ENCODE results near the gene CENATAC. TPM values are rescaled to one million over a fixed set of nuclear protein-coding genes. Genes with fewer than 3 reads are reported as not detected.

CENATAC gene
- total RNA-seq, 4 donors from 2014 or later: 22.2 to 55.2 (median 30.8) TPM

- no peak for DNase-seq (ENCODE audit: extremely low spot score)
- intact Hi-C loops (cut with DNase I): no loop called here
- no peak for TF ChIP-seq CTCF (IDR thresholded peaks at IDR 0.05)
- TF ChIP-seq EP300 (IDR thresholded peaks at IDR 0.05): no peak
- TF ChIP-seq POLR2AphosphoS5 (IDR thresholded peaks at IDR 0.05): no peak
- no peak for TF ChIP-seq POLR2A (IDR thresholded peaks at IDR 0.05; ENCODE audit: low read depth)
- WGBS: 90% methylated on average over 4 of the region's 4 CpGs
- peaks cover 52 to 100% (median 81%) of the 10 kb centered on the region in 4 donors for H3K36me3 ChIP-seq
- no peak overlapping the region for H3K4me3 ChIP-seq
- no peaks in the 10 kb centered on the region for H3K9me3 ChIP-seq
- H3K4me1 ChIP-seq: no peaks in the 10 kb centered on the region
- H3K27ac ChIP-seq (replicated peaks in 1 of 4): no peak overlapping the region
- no peaks in the 10 kb centered on the region for H3K27me3 ChIP-seq
Observed at GRCh38 chr11:119006656-119007055, 8.7 kb downstream of the CENATAC start.

DNA sequence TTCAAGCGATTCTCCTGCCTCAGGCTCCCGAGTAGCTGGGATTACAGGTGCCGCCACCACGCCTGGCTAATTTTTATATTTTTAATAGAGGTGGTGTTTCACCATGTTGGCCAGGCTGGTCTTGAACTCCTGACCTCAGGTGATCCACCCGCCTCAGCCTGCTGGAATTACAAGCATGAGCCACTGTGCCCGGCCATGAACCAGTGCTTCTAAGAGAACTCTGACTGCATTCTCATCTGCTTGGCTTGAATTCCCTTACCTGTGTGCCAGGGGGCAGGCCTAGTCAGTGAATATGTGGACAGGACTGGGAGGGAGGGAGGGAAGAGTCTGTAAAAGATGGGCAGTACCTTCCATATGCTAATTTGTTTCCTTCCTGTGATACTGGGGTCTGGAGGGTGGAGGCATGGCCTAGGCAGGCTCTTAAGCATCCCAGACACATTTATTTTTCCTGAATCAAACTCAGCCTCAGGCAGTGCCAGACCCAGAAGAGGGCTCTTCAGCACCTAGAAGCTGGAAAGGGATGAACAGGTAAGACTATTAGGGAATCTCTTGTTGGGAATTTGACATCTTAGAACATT is 13.6 kb downstream of the CENATAC start:
- intact Hi-C loops (cut with DNase I): no loop called here
- DNase-seq (ENCODE audit: extremely low spot score): no peak
- Histone ChIP-seq H3K27me3 (no peaks in the 10 kb centered on the region), H3K4me3 (no peak overlapping the region), H3K36me3 (peaks cover 63 to 98% (median 89%) of the 10 kb centered on the region in 4 donors), H3K4me1 (peaks cover 11 to 16% (median 13%) of the 10 kb centered on the region in 4 donors), H3K27ac (replicated peaks in 1 of 4) (no peak overlapping the region), H3K9me3 (no peaks in the 10 kb centered on the region)
- TF ChIP-seq POLR2AphosphoS5 (IDR thresholded peaks at IDR 0.05): no peak
- TF ChIP-seq EP300 (IDR thresholded peaks at IDR 0.05): no peak
- TF ChIP-seq CTCF (IDR thresholded peaks at IDR 0.05): no peak
- TF ChIP-seq POLR2A (IDR thresholded peaks at IDR 0.05; ENCODE audit: low read depth): no peak
- whole genome bisulfite sequencing: 90% methylated on average over 6 of the region's 6 CpGs

GRCh38 chr11:119012629-119013170 is 14.8 kb downstream of the CENATAC start:
- H3K36me3 ChIP-seq: peaks cover 56 to 92% (median 82%) of the 10 kb centered on the region in 4 donors
- H3K4me3 ChIP-seq: no peak overlapping the region
- peaks cover 20 to 26% (median 24%) of the 10 kb centered on the region in 4 donors for H3K4me1 ChIP-seq
- TF ChIP-seq EP300 (IDR thresholded peaks at IDR 0.05): no peak
- no peak for TF ChIP-seq CTCF (IDR thresholded peaks at IDR 0.05)
- TF ChIP-seq POLR2AphosphoS5 (IDR thresholded peaks at IDR 0.05): no peak
- no peak for TF ChIP-seq POLR2A (IDR thresholded peaks at IDR 0.05; ENCODE audit: low read depth)
- H3K27ac ChIP-seq (replicated peaks in 1 of 4): no peak overlapping the region
- no peak for DNase-seq (ENCODE audit: extremely low spot score)
- 85% methylated on average over 3 of the region's 3 CpGs for WGBS
- H3K27me3 ChIP-seq: no peaks in the 10 kb centered on the region
- no peaks in the 10 kb centered on the region for H3K9me3 ChIP-seq
- intact Hi-C loops (cut with DNase I): no loop called here

DNA sequence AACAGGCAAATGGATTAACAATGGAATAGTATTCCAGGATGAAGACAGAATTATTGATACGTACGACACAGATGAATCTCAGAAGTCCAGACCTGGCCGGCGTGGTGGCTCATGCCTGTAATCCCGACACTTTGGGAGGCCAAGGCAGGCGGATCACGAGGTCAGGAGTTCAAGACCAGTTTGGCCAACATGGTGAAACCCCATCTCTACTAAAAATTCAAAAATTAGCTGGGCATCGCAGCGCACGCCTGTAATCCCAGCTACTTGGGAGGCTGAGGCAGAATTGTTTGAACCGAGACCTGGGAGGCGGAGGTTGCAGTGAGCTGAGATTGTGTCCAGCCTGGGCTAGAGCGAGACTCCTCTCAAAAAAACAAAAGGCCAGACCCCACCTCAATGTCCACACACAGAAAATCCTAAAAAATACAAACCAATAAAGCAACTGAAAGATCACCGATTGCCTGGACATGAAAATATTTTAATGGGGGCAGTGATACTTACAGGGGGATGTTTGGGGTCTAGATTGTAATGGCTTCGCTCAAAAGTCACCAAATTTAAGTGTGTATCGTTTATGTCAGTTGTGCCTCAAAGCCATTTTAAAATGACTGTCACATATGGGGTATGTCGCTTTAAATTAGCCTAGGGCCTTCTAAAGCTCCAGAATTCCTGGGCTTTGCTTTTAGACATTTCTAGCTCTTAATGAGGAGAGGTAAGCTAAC is 16.4 kb downstream of the CENATAC start:
- Histone ChIP-seq H3K9me3 (no peaks in the 10 kb centered on the region), H3K36me3 (peaks cover 54 to 76% (median 67%) of the 10 kb centered on the region in 4 donors), H3K4me1 (peaks cover 21 to 30% (median 26%) of the 10 kb centered on the region in 4 donors), H3K27ac (replicated peaks in 1 of 4) (peak overlapping the region in 1 of 4 donors; percentile 52), H3K4me3 (no peak overlapping the region), H3K27me3 (no peaks in the 10 kb centered on the region)
- intact Hi-C loops (cut with DNase I): no loop called here
- 94% methylated on average over 17 of the region's 17 CpGs for WGBS
- no peak for DNase-seq (ENCODE audit: extremely low spot score)
- TF ChIP-seq EP300 (IDR thresholded peaks at IDR 0.05) (no peak), CTCF (IDR thresholded peaks at IDR 0.05) (no peak), POLR2AphosphoS5 (IDR thresholded peaks at IDR 0.05) (no peak), POLR2A (IDR thresholded peaks at IDR 0.05; ENCODE audit: low read depth) (no peak)
